SK-N-SH treated with all-trans-retinoic acid at 6 μM for 48 hours (cell line): ENCODE results near the gene SORD.

ENCODE experiments used
- ARNTL ChIP-seq: fragments of 450-650 bp; formaldehyde crosslinking; IDR thresholded peaks from 2 replicates; pipeline ENCODE4 v1.5.0; 2020; ENCODE audit warnings: low read depth, mild to moderate bottlenecking, moderate library complexity, borderline replicate concordance
- CREB5 ChIP-seq: fragments of 250-450 bp; sonication (Bioruptor Pico); IDR thresholded peaks from 2 replicates; pipeline ENCODE4 v1.5.1; 2020; ENCODE audit warnings: low read depth, mild to moderate bottlenecking, moderate library complexity
- CSDC2 ChIP-seq: fragments of 250-450 bp; sonication (Bioruptor Pico); IDR thresholded peaks from 2 replicates; pipeline ENCODE4 v1.5.0; 2020; ENCODE audit warnings: mild to moderate bottlenecking, moderate library complexity
- CSRNP3 ChIP-seq: fragments of 250-450 bp; sonication (Bioruptor Pico); IDR thresholded peaks from 2 replicates; pipeline ENCODE4 v1.5.1; 2021; ENCODE audit warnings: mild to moderate bottlenecking, moderate library complexity
- GLIS3 ChIP-seq: fragments of 250-450 bp; sonication (Bioruptor Pico); IDR thresholded peaks from 2 replicates; pipeline ENCODE4 v1.5.0; 2020; ENCODE audit warnings: mild to moderate bottlenecking, moderate library complexity
- ISL1 ChIP-seq: fragments of 250-450 bp; sonication (Bioruptor Pico); IDR thresholded peaks from 2 replicates; pipeline ENCODE4 v2.1.2; 2022; ENCODE audit warnings: mild to moderate bottlenecking, moderate library complexity
- PATZ1 ChIP-seq: fragments of 250-450 bp; sonication (Bioruptor Pico); IDR thresholded peaks from 2 replicates; pipeline ENCODE4 v1.8.0; 2020; ENCODE audit warnings: mild to moderate bottlenecking, moderate library complexity, borderline replicate concordance
- PPARA ChIP-seq: fragments of 250-450 bp; sonication (Bioruptor Pico); IDR thresholded peaks from 2 replicates; pipeline ENCODE4 v1.5.0; 2020; ENCODE audit warnings: mild to moderate bottlenecking, borderline replicate concordance
- RARB ChIP-seq: fragments of 250-450 bp; sonication (Bioruptor Pico); IDR thresholded peaks from 2 replicates; pipeline ENCODE4 v1.8.0; 2021; ENCODE audit warnings: mild to moderate bottlenecking, moderate library complexity
- TOX ChIP-seq: fragments of 250-450 bp; sonication (Bioruptor Pico); IDR thresholded peaks from 2 replicates; pipeline ENCODE4 v1.8.0; 2021; ENCODE audit warnings: mild to moderate bottlenecking, moderate library complexity, borderline replicate concordance
- ZC3H10 ChIP-seq: fragments of 250-450 bp; sonication (Bioruptor Pico); IDR thresholded peaks from 2 replicates; pipeline ENCODE4 v1.5.1; 2021; ENCODE audit warnings: mild to moderate bottlenecking, moderate library complexity
- ZFP3 ChIP-seq: fragments of 250-450 bp; sonication (Bioruptor Pico); IDR thresholded peaks from 2 replicates; pipeline ENCODE4 v1.5.0; 2020; ENCODE audit warnings: mild to moderate bottlenecking, moderate library complexity
- ZFP30 ChIP-seq: fragments of 450-650 bp; formaldehyde crosslinking; IDR thresholded peaks from 2 replicates; pipeline ENCODE4 v1.5.0; 2022; ENCODE audit warnings: mild to moderate bottlenecking, moderate library complexity

- no peak for TF ChIP-seq CSDC2 (CRISPR knock-in tag)
- TF ChIP-seq ZC3H10 = no peak
- TF ChIP-seq CSRNP3 = no peak
- no peak for TF ChIP-seq RARB (CRISPR knock-in tag)
- no peak for TF ChIP-seq PPARA (CRISPR knock-in tag)
- no peak for TF ChIP-seq CREB5 (CRISPR knock-in tag)
- TF ChIP-seq ZFP3 (CRISPR knock-in tag) = no peak
- no peak for TF ChIP-seq GLIS3 (CRISPR knock-in tag)
- no peak for TF ChIP-seq ARNTL
- no peak for TF ChIP-seq TOX
- no peak for TF ChIP-seq PATZ1 (CRISPR knock-in tag)
- TF ChIP-seq ZFP30 = no peak
- TF ChIP-seq ISL1 (CRISPR knock-in tag) = no peak
Observed at GRCh38 chr15:45099549-45100165, 76.7 kb downstream of the SORD start.
